Prostate gland (tissue), 2 donors: Measurements from ENCODE around the gene MMP19.

Experiments
- CTCF ChIP-seq, 4 experiments: fragments of 200-600 bp in 2 of 4; fragments of 450-650 bp in 2 of 4; sonication (generic) in 2 of 4; IDR thresholded peaks; 1 replicate in 3 of 4; 2 replicates in 1 of 4; pipeline ENCODE4 v1.5.1; 2016 to 2019; ENCODE audit warnings: antibody characterized with exemption in 4 of 4, mild to moderate bottlenecking in 2 of 4, moderate library complexity in 2 of 4
- POLR2AphosphoS5 ChIP-seq: sonication (generic); formaldehyde crosslinking; IDR thresholded peaks from one replicate; pipeline ENCODE4 v1.6.1; 2017; ENCODE audit warnings: antibody characterized with exemption

DNA sequence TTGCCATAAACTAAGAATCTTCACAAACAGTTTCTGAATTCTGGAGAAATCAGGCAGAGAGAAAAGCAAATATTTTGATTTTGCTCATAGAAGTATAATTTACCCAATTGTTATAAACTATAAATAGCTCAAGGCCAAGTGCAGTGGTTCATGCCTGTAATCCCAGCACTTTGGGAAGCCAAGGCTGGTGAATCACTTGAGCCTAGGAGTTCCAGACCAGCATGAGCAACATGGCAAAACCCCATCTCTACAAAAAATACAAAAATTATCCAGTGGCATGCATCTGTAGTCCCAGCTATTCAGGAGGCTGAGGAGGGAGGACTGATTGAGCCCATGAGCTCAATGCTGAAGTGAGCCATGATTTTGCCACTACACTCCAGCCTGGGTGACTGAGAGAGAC, 19.6 kb upstream of the MMP19 start:
- TF ChIP-seq CTCF (IDR thresholded peaks at IDR 0.05) (no peak), POLR2AphosphoS5 (no peak)
